ENCODE measurements around the gene SENP2.

DNA sequence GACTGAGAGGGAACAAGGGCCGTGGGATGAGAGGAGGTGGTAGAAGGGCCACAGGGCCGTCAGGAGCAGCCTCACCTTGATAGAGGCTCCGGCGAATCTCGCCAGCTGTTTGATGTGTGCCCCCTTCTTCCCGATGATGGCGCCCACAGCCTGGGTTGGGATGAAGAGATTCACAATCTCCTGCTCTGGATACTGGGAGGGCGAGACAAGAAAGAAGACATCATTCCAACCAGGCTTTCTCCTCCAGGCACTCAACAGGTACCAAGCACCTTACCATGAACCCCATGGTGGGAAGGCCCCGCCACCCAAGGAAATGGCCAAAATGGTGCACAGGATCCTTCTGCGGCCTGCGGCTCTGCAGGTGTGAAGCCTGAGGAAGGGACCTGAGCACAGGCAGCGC is 71.1 kb downstream of the SENP2 start:
- no peak for TF ChIP-seq EGR1 (IDR thresholded peaks at IDR 0.05; ENCODE audit: low read depth in 2 of 2)
- TF ChIP-seq, protein P1, sequence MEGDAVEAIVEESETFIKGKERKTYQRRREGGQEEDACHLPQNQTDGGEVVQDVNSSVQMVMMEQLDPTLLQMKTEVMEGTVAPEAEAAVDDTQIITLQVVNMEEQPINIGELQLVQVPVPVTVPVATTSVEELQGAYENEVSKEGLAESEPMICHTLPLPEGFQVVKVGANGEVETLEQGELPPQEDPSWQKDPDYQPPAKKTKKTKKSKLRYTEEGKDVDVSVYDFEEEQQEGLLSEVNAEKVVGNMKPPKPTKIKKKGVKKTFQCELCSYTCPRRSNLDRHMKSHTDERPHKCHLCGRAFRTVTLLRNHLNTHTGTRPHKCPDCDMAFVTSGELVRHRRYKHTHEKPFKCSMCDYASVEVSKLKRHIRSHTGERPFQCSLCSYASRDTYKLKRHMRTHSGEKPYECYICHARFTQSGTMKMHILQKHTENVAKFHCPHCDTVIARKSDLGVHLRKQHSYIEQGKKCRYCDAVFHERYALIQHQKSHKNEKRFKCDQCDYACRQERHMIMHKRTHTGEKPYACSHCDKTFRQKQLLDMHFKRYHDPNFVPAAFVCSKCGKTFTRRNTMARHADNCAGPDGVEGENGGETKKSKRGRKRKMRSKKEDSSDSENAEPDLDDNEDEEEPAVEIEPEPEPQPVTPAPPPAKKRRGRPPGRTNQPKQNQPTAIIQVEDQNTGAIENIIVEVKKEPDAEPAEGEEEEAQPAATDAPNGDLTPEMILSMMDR (IDR thresholded peaks at IDR 0.05; ENCODE audit: low read depth, low read length, missing input control) = no peak
